HepG2 (cell line): ENCODE data around the gene IMPDH2. TPM values are rescaled to one million over a fixed set of nuclear protein-coding genes. Genes with fewer than 3 reads are reported as not detected.

ENCODE experiments used
- ATF2 ChIP-seq: sonication (generic); formaldehyde crosslinking; IDR thresholded peaks from 2 replicates; pipeline ENCODE4 v1.4.0; 2020; ENCODE audit warnings: missing genetic modification reagents
- BRD4 ChIP-seq: sonication (generic); formaldehyde crosslinking; IDR thresholded peaks from 2 replicates; pipeline ENCODE4 v1.4.0; 2020; ENCODE audit warnings: missing genetic modification reagents
- HNF4A ChIP-seq: sonication (generic); formaldehyde crosslinking; IDR thresholded peaks from 2 replicates; pipeline ENCODE4 v1.4.0; 2020; ENCODE audit warnings: missing genetic modification reagents
- HOMEZ ChIP-seq: IDR thresholded peaks from 2 replicates; pipeline ENCODE4 v1.6.1; 2016; ENCODE audit warnings: low read depth
- MXD1 ChIP-seq: sonication (generic); formaldehyde crosslinking; IDR thresholded peaks from 2 replicates; pipeline ENCODE4 v1.4.0; 2020; ENCODE audit warnings: mild to moderate bottlenecking, missing genetic modification reagents
- NR2F6 ChIP-seq, 2 experiments: IDR thresholded peaks; 2 replicates each; pipeline ENCODE4 v1.6.1; 2016; ENCODE audit warnings: antibody characterized with exemption in 1 of 2, mild to moderate bottlenecking in 1 of 2
- SOX5 ChIP-seq: IDR thresholded peaks from 2 replicates; pipeline ENCODE4 v1.6.1; 2016; ENCODE audit warnings: borderline replicate concordance
- SRSF1 ChIP-seq: fragments of 200-400 bp; formaldehyde crosslinking; optimal IDR thresholded peaks from 2 replicates; pipeline ENCODE3; 2017; ENCODE audit warnings: mild to moderate bottlenecking, low read depth, low read length, moderate library complexity
- U2AF2 ChIP-seq: fragments of 200-400 bp; formaldehyde crosslinking; IDR thresholded peaks from 2 replicates; pipeline ENCODE4 v1.6.1; 2017; ENCODE audit warnings: low read depth, mild to moderate bottlenecking, low read length
- ZBTB7A ChIP-seq: sonication (generic); formaldehyde crosslinking; IDR thresholded peaks from 2 replicates; pipeline ENCODE4 v1.8.0; 2022; ENCODE audit warnings: mild to moderate bottlenecking, missing genetic modification reagents
- ZKSCAN5 ChIP-seq: sonication (generic); formaldehyde crosslinking; IDR thresholded peaks from 2 replicates; pipeline ENCODE4 v1.5.1; 2020; ENCODE audit warnings: mild to moderate bottlenecking, missing genetic modification reagents
- ZNF407 ChIP-seq: sonication (generic); formaldehyde crosslinking; IDR thresholded peaks from one replicate; pipeline ENCODE4 v1.5.1; 2020; ENCODE audit warnings: mild to moderate bottlenecking, missing genetic modification reagents; ENCODE audit errors: not compliant biosample characterization
- ZNF503 ChIP-seq: sonication (generic); formaldehyde crosslinking; IDR thresholded peaks from 2 replicates; pipeline ENCODE4 v1.4.0; 2020; ENCODE audit warnings: missing genetic modification reagents
- ZNF543 ChIP-seq: sonication (generic); formaldehyde crosslinking; IDR thresholded peaks from 2 replicates; pipeline ENCODE4 v1.4.0; 2020; ENCODE audit warnings: mild to moderate bottlenecking, missing genetic modification reagents
- polyA plus RNA-seq, 8 experiments: library from polyadenylated mRNA; depleted of rRNA in 3 of 8; stranded (reverse) in 7 of 8; unstranded in 1 of 8; fragments of >200 nt; fragmentation: Illumina TruSeq in 4 of 8; extraction: Trizol in 4 of 8; gene quantifications; 2 replicates each; pipeline versions ENCODE4 v1.2.1 to v1.2.3, GENCODE V29; 2011 to 2016; ENCODE audit warnings: low read depth in 4 of 8, missing spikeins in 1 of 8, mixed read lengths in 1 of 8; ENCODE audit not compliant: insufficient read depth in 1 of 8
- total RNA-seq, 5 experiments: library from RNA; depleted of rRNA; stranded (reverse); fragments of >200 nt; fragmentation: Illumina TruSeq; extraction: Trizol; gene quantifications; 2 replicates each; pipeline ENCODE4 v1.2.3, GENCODE V29; 2016; ENCODE audit warnings: low read depth in 1 of 5

Gene IMPDH2
- total and polyA plus RNA-seq, 2 of the 13 experiments (the other 11 are each of a cell fraction or from before 2014, with no cell fraction given): 248 to 260 TPM

- TF ChIP-seq ZNF407 (peak; percentile 71), SRSF1 (peak; percentile 92), MXD1 (CRISPR knock-in tag) (peak; percentile 91), HOMEZ (CRISPR knock-in tag) (peak; percentile 67), BRD4 (CRISPR knock-in tag) (peak; percentile 77; the same call in 1 of the 2 replicates), U2AF2 (0 out of 2 replicates have a peak, but pooled peaks have one; percentile 36), SOX5 (CRISPR knock-in tag) (peak; percentile 52), ZBTB7A (CRISPR knock-in tag) (peak; percentile 85), NR2F6 (IDR thresholded peaks at IDR 0.05) (no peak), NR2F6 (CRISPR knock-in tag; IDR thresholded peaks at IDR 0.05) (peak; percentile 33; the same call in 1 of the 2 replicates), ATF2 (CRISPR knock-in tag) (peak; percentile 98), ZKSCAN5 (CRISPR knock-in tag) (no peak), HNF4A (CRISPR knock-in tag) (no peak), ZNF503 (CRISPR knock-in tag) (peak; percentile 68; the same call in 1 of the 2 replicates), ZNF543 (CRISPR knock-in tag) (peak; percentile 76; the same call in 1 of the 2 replicates)
Observed at GRCh38 chr3:49028673-49029562, at the start of gene IMPDH2 (continued).
